ENCODE data around the gene IZUMO2.
A peak's percentile ranks its signal among the peaks of the same experiment; 100 is the strongest.

Gene IZUMO2

GRCh38 chr19:50159078-50159477 lies 4.0 kb downstream of the IZUMO2 start:
- H3K4me3 ChIP-seq (ENCODE audit: low read length): no peak overlapping the region
- TF ChIP-seq, protein P1, sequence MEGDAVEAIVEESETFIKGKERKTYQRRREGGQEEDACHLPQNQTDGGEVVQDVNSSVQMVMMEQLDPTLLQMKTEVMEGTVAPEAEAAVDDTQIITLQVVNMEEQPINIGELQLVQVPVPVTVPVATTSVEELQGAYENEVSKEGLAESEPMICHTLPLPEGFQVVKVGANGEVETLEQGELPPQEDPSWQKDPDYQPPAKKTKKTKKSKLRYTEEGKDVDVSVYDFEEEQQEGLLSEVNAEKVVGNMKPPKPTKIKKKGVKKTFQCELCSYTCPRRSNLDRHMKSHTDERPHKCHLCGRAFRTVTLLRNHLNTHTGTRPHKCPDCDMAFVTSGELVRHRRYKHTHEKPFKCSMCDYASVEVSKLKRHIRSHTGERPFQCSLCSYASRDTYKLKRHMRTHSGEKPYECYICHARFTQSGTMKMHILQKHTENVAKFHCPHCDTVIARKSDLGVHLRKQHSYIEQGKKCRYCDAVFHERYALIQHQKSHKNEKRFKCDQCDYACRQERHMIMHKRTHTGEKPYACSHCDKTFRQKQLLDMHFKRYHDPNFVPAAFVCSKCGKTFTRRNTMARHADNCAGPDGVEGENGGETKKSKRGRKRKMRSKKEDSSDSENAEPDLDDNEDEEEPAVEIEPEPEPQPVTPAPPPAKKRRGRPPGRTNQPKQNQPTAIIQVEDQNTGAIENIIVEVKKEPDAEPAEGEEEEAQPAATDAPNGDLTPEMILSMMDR (IDR thresholded peaks at IDR 0.05; ENCODE audit: insufficient read depth, low read depth, low read length, missing control alignments): no peak
- DNase-seq (ENCODE audit: low read depth): no peak

DNA sequence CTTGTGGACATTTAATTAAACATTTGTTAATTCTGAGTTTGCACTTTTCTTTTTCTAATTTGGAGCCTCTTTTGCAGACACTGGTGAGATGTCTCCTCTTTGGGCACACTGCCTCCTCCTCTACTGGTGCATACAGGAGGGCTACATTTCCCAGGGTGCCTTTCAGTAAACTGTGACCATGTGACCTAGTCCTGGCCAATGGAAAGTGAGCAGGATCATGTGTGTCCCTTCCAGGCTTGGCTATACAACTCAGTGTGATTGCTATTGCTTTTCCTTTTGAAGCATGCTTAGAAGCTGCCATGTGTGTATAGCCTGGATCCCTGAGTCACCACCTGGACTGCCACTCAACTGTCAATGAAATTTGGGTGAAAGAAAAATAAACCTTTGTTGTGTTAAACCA lies 4.5 kb downstream of the IZUMO2 start:
- H3K4me3 ChIP-seq (ENCODE audit: low read length): no peak overlapping the region
- no peak for DNase-seq (ENCODE audit: low read depth)
- TF ChIP-seq, protein P1 (IDR thresholded peaks at IDR 0.05; ENCODE audit: insufficient read depth, low read depth, low read length, missing control alignments): no peak

GRCh38 chr19:50155520-50156109 lies 7.5 kb downstream of the IZUMO2 start:
- DNase-seq (ENCODE audit: low read depth): no peak
- no peak overlapping the region for H3K4me3 ChIP-seq (ENCODE audit: low read length)
- TF ChIP-seq, protein P1 (IDR thresholded peaks at IDR 0.05; ENCODE audit: insufficient read depth, low read depth, low read length, missing control alignments): no peak

DNA sequence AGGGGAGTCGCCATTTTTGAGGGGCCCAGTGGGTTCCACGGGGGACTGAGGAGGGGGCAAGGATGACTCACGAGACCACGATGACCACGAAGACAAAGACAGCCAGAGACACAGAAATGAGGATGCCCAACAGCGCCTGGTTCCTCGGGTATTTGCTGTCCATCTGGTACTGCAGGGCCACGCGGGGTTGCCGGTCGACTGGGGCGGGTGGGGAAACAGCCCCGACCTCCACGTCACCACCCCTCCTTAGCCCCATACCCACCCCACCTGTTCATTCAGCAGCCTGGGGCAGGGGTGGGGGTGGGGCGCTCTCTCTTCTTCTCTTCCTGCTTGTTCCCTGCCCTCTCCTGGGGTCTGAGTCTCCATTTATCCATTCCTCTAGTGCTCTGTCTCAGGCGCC lies 8.6 kb downstream of the IZUMO2 start:
- TF ChIP-seq, protein P1 (IDR thresholded peaks at IDR 0.05; ENCODE audit: insufficient read depth, low read depth, low read length, missing control alignments): no peak
- H3K4me3 ChIP-seq (ENCODE audit: low read length): no peak overlapping the region
- no peak for DNase-seq (ENCODE audit: low read depth)

- TF ChIP-seq, protein P1 (IDR thresholded peaks at IDR 0.05; ENCODE audit: insufficient read depth, low read depth, low read length, missing control alignments): no peak
- no peak overlapping the region for H3K4me3 ChIP-seq (ENCODE audit: low read length)
- no peak for DNase-seq (ENCODE audit: low read depth)
Measured at GRCh38 chr19:50152578-50152977, 10.5 kb downstream of the IZUMO2 start.

DNA sequence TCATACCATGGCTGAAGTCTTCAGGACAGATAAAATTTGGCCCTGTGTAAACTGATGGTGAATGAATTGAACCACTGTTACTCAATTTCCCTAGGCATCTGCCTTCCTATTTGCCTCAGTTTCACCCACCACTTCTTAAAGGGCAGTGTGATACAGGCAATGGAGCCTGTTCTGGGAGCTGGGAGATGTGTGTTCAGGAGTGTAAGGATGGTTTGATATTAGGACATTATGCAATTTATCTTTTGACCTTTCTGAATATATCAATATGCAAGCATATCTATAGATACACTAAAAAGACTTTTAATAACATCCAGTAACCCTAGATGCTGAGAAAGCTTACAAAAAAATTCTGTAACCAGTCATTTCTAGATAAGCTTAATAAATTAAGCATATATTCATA lies 14.6 kb downstream of the IZUMO2 start:
- peak overlapping the region; percentile 63 for H3K4me3 ChIP-seq (ENCODE audit: low read length)
- no peak for DNase-seq (ENCODE audit: low read depth)
- TF ChIP-seq, protein P1 (IDR thresholded peaks at IDR 0.05; ENCODE audit: insufficient read depth, low read depth, low read length, missing control alignments): no peak
